ENCODE results near the gene CSNK1A1. TPM values are rescaled to one million over a fixed set of nuclear protein-coding genes. Genes with fewer than 3 reads are reported as not detected.

Gene CSNK1A1
- total RNA-seq, 1 experiment from 2014 or later, result 263 TPM

- no peak overlapping the region for H3K4me3 ChIP-seq (replicated peaks in 1 of 2; ENCODE audit: low read depth in 1 of 2, low read length in 2 of 2)
- TF ChIP-seq EZH2 (IDR thresholded peaks at IDR 0.05) (no peak), CBX3 (IDR thresholded peaks at IDR 0.05; ENCODE audit: low read depth) (no peak), SRF (IDR thresholded peaks at IDR 0.05; ENCODE audit: low read depth) (no peak), RAD21 (IDR thresholded peaks at IDR 0.05; ENCODE audit: low read depth) (no peak), REST (IDR thresholded peaks at IDR 0.05; ENCODE audit: low read depth) (no peak), ATF3 (IDR thresholded peaks at IDR 0.05) (no peak), ZBTB33 (IDR thresholded peaks at IDR 0.05; ENCODE audit: extremely low read depth, insufficient replicate concordance, low read length) (no peak), EGR1 (IDR thresholded peaks at IDR 0.05; ENCODE audit: low read depth) (no peak)
Measured at GRCh38 chr5:149572576-149573231, 21.5 kb upstream of the CSNK1A1 start.

More at GRCh38 chr5:149572576-149573231, 21.5 kb upstream of the CSNK1A1 start:
- Histone ChIP-seq H3K4me2 (ENCODE audit: low read length) (no peak overlapping the region), H3K9ac (ENCODE audit: low read length) (no peak overlapping the region), H3K27me3 (ENCODE audit: insufficient read depth, low read length) (no peaks in the 10 kb centered on the region), H3K9me3 (ENCODE audit: control insufficient read depth in 1 of 2, insufficient read depth in 1 of 2, low read depth in 1 of 2, low read length in 2 of 2) (no peaks in the 10 kb centered on the region), H3K9me2 (ENCODE audit: insufficient read depth) (no peaks in the 10 kb centered on the region), H3K79me2 (ENCODE audit: insufficient read depth, low read length) (no peaks in the 10 kb centered on the region), H4K20me1 (ENCODE audit: insufficient read depth) (no peaks in the 10 kb centered on the region), H2AFZ (ENCODE audit: low read depth, low read length, poor library complexity, severe bottlenecking) (no peak overlapping the region), H3K4me1 (ENCODE audit: control insufficient read depth in 1 of 2, insufficient read depth in 2 of 2, low read length in 2 of 2) (no peaks in the 10 kb centered on the region), H3K36me3 (ENCODE audit: control insufficient read depth in 1 of 2, insufficient read depth in 2 of 2, low read length in 2 of 2) (no peaks in the 10 kb centered on the region), H3K27ac (ENCODE audit: low read depth, low read length) (no peak overlapping the region)
- intact Hi-C loops (cut with micrococcal nuclease), result no loop called here
- DNase-seq (ENCODE audit: low read depth, low spot score) (no peak), ATAC-seq (no peak)
- RAD21 ChIA-PET (ENCODE audit: low non-redundant PET in 1 of 2, low total read pairs in 2 of 2, uncharacterized antibody in 2 of 2, unreplicated experiment in 2 of 2), result interaction anchor here in 1 of 2 experiments (0.6 kb wide), 1 partner anchor 215 kb away, joined by 3 read pairs; the partner anchor contains the start of gene PCYOX1L
- CTCF ChIA-PET, result no interaction called here
- BruUV-seq (replicated peaks), result no TSS peak
- POLR2A ChIA-PET, result no interaction called here
